Measurements from ENCODE around the gene AGPAT3. TPM values are rescaled to one million over a fixed set of nuclear protein-coding genes. Genes with fewer than 3 reads are reported as not detected.
A peak's percentile ranks its signal among the peaks of the same experiment; 100 is the strongest.

AGPAT3 gene
- total and polyA plus RNA-seq, 10 of the 15 experiments (the other 5 are each of a cell fraction or from before 2014, with no cell fraction given) = 1.2 to 110 (median 30.8) TPM

DNA sequence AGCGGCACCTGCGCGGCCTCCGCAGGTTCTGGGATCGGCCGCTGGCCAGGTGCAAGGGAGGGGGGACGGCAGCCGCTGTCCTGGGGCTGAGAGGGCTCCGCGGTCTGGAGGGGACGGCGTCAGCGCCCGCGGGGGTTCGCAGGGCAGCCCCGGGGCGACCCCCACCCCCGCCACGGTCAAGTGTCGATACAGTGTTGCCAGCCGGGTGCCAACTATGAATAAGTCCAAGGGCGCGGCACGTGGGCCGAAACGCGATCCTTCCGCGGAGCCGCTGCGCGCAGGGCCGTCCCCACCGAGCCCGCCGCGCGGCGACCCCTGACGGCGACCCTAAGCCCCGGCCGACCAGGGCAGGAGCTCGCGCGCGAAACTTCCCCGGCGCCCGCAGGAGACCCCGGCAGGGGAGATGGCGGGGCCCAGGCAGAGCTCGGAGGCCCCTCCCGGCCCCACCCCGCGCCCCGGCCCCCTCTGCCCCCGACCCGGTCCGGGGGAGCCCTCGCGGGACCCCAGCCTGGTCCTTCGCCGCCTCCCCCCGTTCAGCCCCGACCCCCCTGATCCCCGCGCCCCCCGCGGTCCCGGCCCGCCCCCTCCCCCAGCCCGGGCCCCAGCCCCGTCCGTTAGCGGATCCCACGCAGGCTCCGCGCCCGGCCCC is 586 bp upstream of the AGPAT3 start (continued):
- TF ChIP-seq, protein P1, sequence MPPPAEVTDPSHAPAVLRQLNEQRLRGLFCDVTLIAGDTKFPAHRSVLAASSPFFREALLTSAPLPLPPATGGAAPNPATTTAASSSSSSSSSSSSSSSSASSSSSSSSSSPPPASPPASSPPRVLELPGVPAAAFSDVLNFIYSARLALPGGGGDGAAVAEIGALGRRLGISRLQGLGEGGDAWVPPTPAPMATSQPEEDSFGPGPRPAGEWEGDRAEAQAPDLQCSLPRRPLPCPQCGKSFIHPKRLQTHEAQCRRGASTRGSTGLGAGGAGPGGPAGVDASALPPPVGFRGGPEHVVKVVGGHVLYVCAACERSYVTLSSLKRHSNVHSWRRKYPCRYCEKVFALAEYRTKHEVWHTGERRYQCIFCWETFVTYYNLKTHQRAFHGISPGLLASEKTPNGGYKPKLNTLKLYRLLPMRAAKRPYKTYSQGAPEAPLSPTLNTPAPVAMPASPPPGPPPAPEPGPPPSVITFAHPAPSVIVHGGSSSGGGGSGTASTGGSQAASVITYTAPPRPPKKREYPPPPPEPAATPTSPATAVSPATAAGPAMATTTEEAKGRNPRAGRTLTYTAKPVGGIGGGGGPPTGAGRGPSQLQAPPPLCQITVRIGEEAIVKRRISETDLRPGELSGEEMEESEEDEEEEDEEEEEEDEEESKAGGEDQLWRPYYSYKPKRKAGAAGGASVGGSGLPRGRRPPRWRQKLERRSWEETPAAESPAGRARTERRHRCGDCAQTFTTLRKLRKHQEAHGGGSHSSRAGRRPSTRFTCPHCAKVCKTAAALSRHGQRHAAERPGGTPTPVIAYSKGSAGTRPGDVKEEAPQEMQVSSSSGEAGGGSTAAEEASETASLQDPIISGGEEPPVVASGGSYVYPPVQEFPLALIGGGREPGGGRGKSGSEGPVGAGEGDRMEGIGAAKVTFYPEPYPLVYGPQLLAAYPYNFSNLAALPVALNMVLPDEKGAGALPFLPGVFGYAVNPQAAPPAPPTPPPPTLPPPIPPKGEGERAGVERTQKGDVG (CRISPR knock-in tag; IDR thresholded peaks at IDR 0.05) = no peak
- TF ChIP-seq POU2F2 (IDR thresholded peaks at IDR 0.05; ENCODE audit: borderline replicate concordance, low read depth, low read length) (no peak), PAX5 (IDR thresholded peaks at IDR 0.05; ENCODE audit: borderline replicate concordance, low read depth, low read length) (no peak), EED (IDR thresholded peaks at IDR 0.05; ENCODE audit: low read depth) (no peak), SIX5 (IDR thresholded peaks at IDR 0.05; ENCODE audit: low read depth, low read length, severe bottlenecking) (no peak), MAX (IDR thresholded peaks at IDR 0.05; ENCODE audit: low read depth, low read length) (0 out of 2 replicates have a peak, but pooled peaks have one; percentile 20), RB1 (IDR thresholded peaks at IDR 0.05; ENCODE audit: borderline replicate concordance) (peak; percentile 65; the same call in 1 of the 2 replicates), NR2C1 (IDR thresholded peaks at IDR 0.05) (0 out of 2 replicates have a peak, but pooled peaks have one; percentile 32), TCF12 (IDR thresholded peaks at IDR 0.05; ENCODE audit: low read depth, low read length) (0 out of 2 replicates have a peak, but pooled peaks have one; percentile 49), LARP7 (IDR thresholded peaks at IDR 0.05) (peak; percentile 56; the same call in 1 of the 2 replicates), CHD4 (IDR thresholded peaks at IDR 0.05) (no peak), IKZF1 (conservative IDR thresholded peaks at IDR 0.05) (peak; percentile 78), ZNF687 (IDR thresholded peaks at IDR 0.05) (peak; percentile 68), NFIC (IDR thresholded peaks at IDR 0.05; ENCODE audit: low read depth, low read length) (no peak), RUNX3 (IDR thresholded peaks at IDR 0.05; ENCODE audit: low read length) (no peak; the same call in 1 of the 2 replicates), TARDBP (IDR thresholded peaks at IDR 0.05; ENCODE audit: borderline replicate concordance) (no peak), MLLT1 (IDR thresholded peaks at IDR 0.05) (no peak)
- TF ChIP-seq, protein P2, sequence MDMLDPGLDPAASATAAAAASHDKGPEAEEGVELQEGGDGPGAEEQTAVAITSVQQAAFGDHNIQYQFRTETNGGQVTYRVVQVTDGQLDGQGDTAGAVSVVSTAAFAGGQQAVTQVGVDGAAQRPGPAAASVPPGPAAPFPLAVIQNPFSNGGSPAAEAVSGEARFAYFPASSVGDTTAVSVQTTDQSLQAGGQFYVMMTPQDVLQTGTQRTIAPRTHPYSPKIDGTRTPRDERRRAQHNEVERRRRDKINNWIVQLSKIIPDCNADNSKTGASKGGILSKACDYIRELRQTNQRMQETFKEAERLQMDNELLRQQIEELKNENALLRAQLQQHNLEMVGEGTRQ (IDR thresholded peaks at IDR 0.05; ENCODE audit: borderline replicate concordance, low read depth, low read length) = no peak
- TF ChIP-seq, protein P3, sequence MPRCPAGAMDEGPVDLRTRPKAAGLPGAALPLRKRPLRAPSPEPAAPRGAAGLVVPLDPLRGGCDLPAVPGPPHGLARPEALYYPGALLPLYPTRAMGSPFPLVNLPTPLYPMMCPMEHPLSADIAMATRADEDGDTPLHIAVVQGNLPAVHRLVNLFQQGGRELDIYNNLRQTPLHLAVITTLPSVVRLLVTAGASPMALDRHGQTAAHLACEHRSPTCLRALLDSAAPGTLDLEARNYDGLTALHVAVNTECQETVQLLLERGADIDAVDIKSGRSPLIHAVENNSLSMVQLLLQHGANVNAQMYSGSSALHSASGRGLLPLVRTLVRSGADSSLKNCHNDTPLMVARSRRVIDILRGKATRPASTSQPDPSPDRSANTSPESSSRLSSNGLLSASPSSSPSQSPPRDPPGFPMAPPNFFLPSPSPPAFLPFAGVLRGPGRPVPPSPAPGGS (IDR thresholded peaks at IDR 0.05; ENCODE audit: borderline replicate concordance, insufficient read depth, low read depth, low read length, poor library complexity, severe bottlenecking) = no peak
